ENCODE measurements around the gene CRBN.

CRBN gene

DNA sequence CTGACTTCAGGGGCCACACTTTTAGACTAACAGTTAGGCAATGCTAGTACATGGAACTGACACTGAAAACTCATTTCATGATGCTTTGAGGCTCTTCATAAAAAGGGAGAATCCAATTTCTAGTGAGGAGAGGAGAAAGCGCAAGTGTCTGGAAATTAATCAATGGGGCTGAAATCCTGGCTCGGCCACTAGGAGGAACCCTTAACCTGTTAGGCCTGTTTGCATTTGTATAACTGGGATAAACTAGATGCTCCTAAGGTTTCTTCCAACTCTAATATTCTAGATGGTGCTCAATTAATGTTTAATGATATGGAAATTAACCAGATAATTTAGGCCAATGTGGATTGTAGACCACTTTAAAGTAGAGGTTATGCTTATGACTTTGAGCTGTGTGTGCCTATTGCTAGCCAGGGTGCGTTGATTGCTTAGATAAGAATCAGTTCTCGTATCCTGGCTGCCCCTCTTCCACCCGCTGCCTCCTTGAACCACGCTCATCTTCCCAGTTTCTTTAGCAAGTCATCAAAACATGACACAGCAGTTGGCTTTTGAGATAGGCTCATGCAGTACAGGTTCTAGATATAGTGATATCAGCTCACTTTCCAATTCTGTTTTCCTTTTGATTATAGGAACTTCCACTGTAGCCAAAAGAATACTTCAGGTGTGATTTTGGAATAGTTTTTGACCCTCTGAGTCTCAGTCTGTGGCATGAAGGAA, 16.8 kb upstream of the CRBN start:
- H3K4me3 ChIP-seq (ENCODE audit: low read depth, low read length), result no peak overlapping the region
- no peak overlapping the region for H3K9ac ChIP-seq (ENCODE audit: low read length)
- peaks cover 5% of the 10 kb centered on the region; the same call in 1 of the 2 replicates for H3K27me3 ChIP-seq (ENCODE audit: control insufficient read depth, insufficient read depth, low read length)
- H3K36me3 ChIP-seq (ENCODE audit: control insufficient read depth, insufficient read depth, low read length), result no peaks in the 10 kb centered on the region
- H3K4me1 ChIP-seq (ENCODE audit: control insufficient read depth, insufficient read depth, low read length), result no peaks in the 10 kb centered on the region; the same call in 1 of the 2 replicates
- no peak overlapping the region for H3K27ac ChIP-seq (ENCODE audit: low read depth, low read length)
- H3K9me3 ChIP-seq (ENCODE audit: control insufficient read depth, insufficient read depth, low read depth, low read length), result no peaks in the 10 kb centered on the region

GRCh38 chr3:3194861-3195260, 15.4 kb upstream of the CRBN start:
- H3K27ac ChIP-seq (ENCODE audit: low read depth, low read length), result no peak overlapping the region
- H3K27me3 ChIP-seq (ENCODE audit: control insufficient read depth, insufficient read depth, low read length), result peaks cover 5% of the 10 kb centered on the region; the same call in 1 of the 2 replicates
- H3K4me3 ChIP-seq (ENCODE audit: low read depth, low read length), result no peak overlapping the region
- no peaks in the 10 kb centered on the region for H3K9me3 ChIP-seq (ENCODE audit: control insufficient read depth, insufficient read depth, low read depth, low read length)
- no peaks in the 10 kb centered on the region for H3K36me3 ChIP-seq (ENCODE audit: control insufficient read depth, insufficient read depth, low read length)
- H3K9ac ChIP-seq (ENCODE audit: low read length), result no peak overlapping the region
- no peaks in the 10 kb centered on the region; the same call in 1 of the 2 replicates for H3K4me1 ChIP-seq (ENCODE audit: control insufficient read depth, insufficient read depth, low read length)

GRCh38 chr3:3192286-3192675, 12.8 kb upstream of the CRBN start:
- no peaks in the 10 kb centered on the region; the same call in 1 of the 2 replicates for H3K4me1 ChIP-seq (ENCODE audit: control insufficient read depth, insufficient read depth, low read length)
- H3K36me3 ChIP-seq (ENCODE audit: control insufficient read depth, insufficient read depth, low read length), result no peaks in the 10 kb centered on the region
- no peak overlapping the region for H3K9ac ChIP-seq (ENCODE audit: low read length)
- no peaks in the 10 kb centered on the region for H3K9me3 ChIP-seq (ENCODE audit: control insufficient read depth, insufficient read depth, low read depth, low read length)
- peaks cover 5% of the 10 kb centered on the region; the same call in 1 of the 2 replicates for H3K27me3 ChIP-seq (ENCODE audit: control insufficient read depth, insufficient read depth, low read length)
- no peak overlapping the region for H3K27ac ChIP-seq (ENCODE audit: low read depth, low read length)
- H3K4me3 ChIP-seq (ENCODE audit: low read depth, low read length), result no peak overlapping the region

DNA sequence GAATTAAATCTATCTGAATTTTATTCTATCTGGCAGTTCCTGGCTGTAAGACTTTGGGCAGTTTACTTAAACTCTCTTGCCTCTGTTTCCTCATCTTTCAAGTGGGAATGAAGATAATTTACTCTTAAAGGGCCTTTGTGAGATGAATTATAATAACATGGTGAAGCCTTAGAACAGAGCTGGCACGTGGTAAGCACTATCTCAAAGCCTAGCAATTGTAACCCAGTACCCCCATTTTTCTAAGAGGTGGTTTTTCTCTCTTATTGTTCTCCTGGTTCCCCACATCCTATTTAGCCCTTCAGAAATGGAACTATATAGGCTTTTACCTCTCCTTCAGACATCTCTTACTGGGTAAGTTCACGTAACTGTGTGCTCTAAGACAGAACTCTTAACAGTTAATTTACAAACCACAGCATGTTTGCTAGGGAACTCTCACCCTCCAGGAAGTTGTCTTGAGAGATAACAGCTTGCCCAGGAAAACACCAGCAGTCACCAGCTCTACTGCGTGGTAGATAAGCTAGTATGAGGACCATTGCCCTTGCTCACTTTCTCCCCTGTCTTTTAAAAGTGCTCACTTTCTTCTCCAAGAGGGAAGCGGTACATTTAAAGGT, 12.3 kb upstream of the CRBN start:
- H3K9me3 ChIP-seq (ENCODE audit: control insufficient read depth, insufficient read depth, low read depth, low read length), result no peaks in the 10 kb centered on the region
- peaks cover 5% of the 10 kb centered on the region; the same call in 1 of the 2 replicates for H3K27me3 ChIP-seq (ENCODE audit: control insufficient read depth, insufficient read depth, low read length)

DNA sequence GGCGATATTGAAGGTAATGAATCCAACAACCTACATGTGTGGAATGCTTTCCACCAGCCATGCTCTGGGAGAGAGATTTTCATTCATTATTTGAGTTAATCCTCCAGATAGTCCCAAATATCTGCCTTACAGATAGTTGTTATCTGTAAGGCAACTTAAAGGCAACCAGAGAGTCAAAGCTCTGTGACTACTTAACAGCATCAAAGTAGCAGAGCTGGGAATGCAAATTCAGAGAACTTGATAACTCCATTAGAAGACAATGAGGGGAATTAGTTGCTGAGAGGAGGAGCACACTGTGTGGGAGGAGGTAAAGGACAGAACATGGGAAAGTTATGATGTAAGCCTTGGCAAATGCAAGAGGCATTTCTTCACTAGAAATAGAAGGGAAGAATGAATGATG, 10.5 kb upstream of the CRBN start:
- Histone ChIP-seq H3K36me3 (ENCODE audit: control insufficient read depth, insufficient read depth, low read length) (no peaks in the 10 kb centered on the region), H3K27me3 (ENCODE audit: control insufficient read depth, insufficient read depth, low read length) (peaks cover 9% of the 10 kb centered on the region), H3K9me3 (ENCODE audit: control insufficient read depth, insufficient read depth, low read depth, low read length) (no peaks in the 10 kb centered on the region), H3K27ac (ENCODE audit: low read depth, low read length) (no peak overlapping the region), H3K9ac (ENCODE audit: low read length) (no peak overlapping the region), H3K4me1 (ENCODE audit: control insufficient read depth, insufficient read depth, low read length) (no peaks in the 10 kb centered on the region; the same call in 1 of the 2 replicates), H3K4me3 (ENCODE audit: low read depth, low read length) (no peak overlapping the region)

More for the DNA sequence above, 12.3 kb upstream of the CRBN start:
- Histone ChIP-seq H3K27ac (ENCODE audit: low read depth, low read length) (no peak overlapping the region), H3K4me3 (ENCODE audit: low read depth, low read length) (no peak overlapping the region), H3K36me3 (ENCODE audit: control insufficient read depth, insufficient read depth, low read length) (no peaks in the 10 kb centered on the region), H3K9ac (ENCODE audit: low read length) (no peak overlapping the region), H3K4me1 (ENCODE audit: control insufficient read depth, insufficient read depth, low read length) (no peaks in the 10 kb centered on the region; the same call in 1 of the 2 replicates)

GRCh38 chr3:3189102-3189727, 9.7 kb upstream of the CRBN start:
- no peaks in the 10 kb centered on the region; the same call in 1 of the 2 replicates for H3K4me1 ChIP-seq (ENCODE audit: control insufficient read depth, insufficient read depth, low read length)
- no peaks in the 10 kb centered on the region for H3K9me3 ChIP-seq (ENCODE audit: control insufficient read depth, insufficient read depth, low read depth, low read length)
- H3K4me3 ChIP-seq (ENCODE audit: low read depth, low read length), result no peak overlapping the region
- no peak overlapping the region for H3K27ac ChIP-seq (ENCODE audit: low read depth, low read length)
- H3K27me3 ChIP-seq (ENCODE audit: control insufficient read depth, insufficient read depth, low read length), result peaks cover 14% of the 10 kb centered on the region
- no peak overlapping the region for H3K9ac ChIP-seq (ENCODE audit: low read length)
- H3K36me3 ChIP-seq (ENCODE audit: control insufficient read depth, insufficient read depth, low read length), result no peaks in the 10 kb centered on the region

- Histone ChIP-seq H3K36me3 (ENCODE audit: control insufficient read depth, insufficient read depth, low read length) (no peaks in the 10 kb centered on the region), H3K4me3 (ENCODE audit: low read depth, low read length) (no peak overlapping the region), H3K9me3 (ENCODE audit: control insufficient read depth, insufficient read depth, low read depth, low read length) (no peaks in the 10 kb centered on the region), H3K4me1 (ENCODE audit: control insufficient read depth, insufficient read depth, low read length) (no peaks in the 10 kb centered on the region), H3K27me3 (ENCODE audit: control insufficient read depth, insufficient read depth, low read length) (peaks cover 17% of the 10 kb centered on the region), H3K27ac (ENCODE audit: low read depth, low read length) (no peak overlapping the region), H3K9ac (ENCODE audit: low read length) (no peak overlapping the region)
Observed at GRCh38 chr3:3184876-3185275, 5.4 kb upstream of the CRBN start.

GRCh38 chr3:3180456-3180855, 965 bp upstream of the CRBN start:
- H3K9ac ChIP-seq (ENCODE audit: low read length), result no peak overlapping the region

DNA sequence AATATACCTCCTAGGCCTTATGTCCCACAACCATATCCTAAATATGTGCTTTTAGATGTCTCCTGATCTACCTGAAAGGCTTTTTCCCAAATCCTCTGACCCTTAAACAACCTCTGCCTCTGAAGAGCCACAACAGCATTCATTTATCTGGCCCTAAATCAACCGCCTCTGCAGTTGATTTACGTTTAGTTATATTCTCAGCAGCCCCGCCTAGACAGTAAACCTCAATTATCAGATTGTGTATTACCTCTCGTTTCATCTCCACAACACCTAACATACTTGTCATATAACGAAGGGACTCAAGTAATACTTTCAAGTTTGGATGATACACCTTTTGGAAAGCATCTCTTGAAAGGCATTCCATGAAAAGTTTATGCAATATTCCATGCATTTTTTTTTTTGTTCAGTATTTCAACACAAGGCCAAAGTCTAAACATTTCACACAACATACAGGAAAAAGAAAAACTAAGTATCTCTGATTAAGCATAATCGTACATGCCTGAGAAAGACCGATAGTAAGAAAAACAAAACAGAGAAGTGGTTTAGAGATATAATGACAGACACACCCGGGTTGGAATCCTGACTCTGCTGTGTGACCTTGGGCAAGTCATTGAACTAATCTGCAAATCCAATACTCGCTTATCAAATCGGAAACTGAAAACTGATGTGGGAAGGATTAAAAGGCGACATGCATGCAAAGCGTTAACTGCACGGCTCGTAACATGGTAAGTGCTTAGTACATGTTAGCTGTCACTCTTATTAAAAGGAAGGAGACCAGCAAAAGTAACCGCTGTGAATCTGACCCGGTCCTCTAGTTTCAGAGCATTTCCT, 778 bp downstream of the CRBN start:
- Histone ChIP-seq H3K4me1 (ENCODE audit: control insufficient read depth, insufficient read depth, low read length) (peaks cover 5% of the 10 kb centered on the region; the same call in 1 of the 2 replicates), H3K27ac (ENCODE audit: low read depth, low read length) (no peak overlapping the region), H3K9ac (ENCODE audit: low read length) (peak overlapping the region; percentile 90), H3K4me3 (ENCODE audit: low read depth, low read length) (peak overlapping the region; percentile 92), H3K36me3 (ENCODE audit: control insufficient read depth, insufficient read depth, low read length) (peaks cover 4% of the 10 kb centered on the region), H3K9me3 (ENCODE audit: control insufficient read depth, insufficient read depth, low read depth, low read length) (no peaks in the 10 kb centered on the region), H3K27me3 (ENCODE audit: control insufficient read depth, insufficient read depth, low read length) (no peaks in the 10 kb centered on the region; the same call in 1 of the 2 replicates)

More at GRCh38 chr3:3180456-3180855, 965 bp upstream of the CRBN start:
- H3K9me3 ChIP-seq (ENCODE audit: control insufficient read depth, insufficient read depth, low read depth, low read length), result no peaks in the 10 kb centered on the region
- H3K4me1 ChIP-seq (ENCODE audit: control insufficient read depth, insufficient read depth, low read length), result peaks cover 5% of the 10 kb centered on the region; the same call in 1 of the 2 replicates
- no peak overlapping the region for H3K4me3 ChIP-seq (ENCODE audit: low read depth, low read length)
- H3K27ac ChIP-seq (ENCODE audit: low read depth, low read length), result no peak overlapping the region
- no peaks in the 10 kb centered on the region for H3K36me3 ChIP-seq (ENCODE audit: control insufficient read depth, insufficient read depth, low read length)
- peaks cover 15% of the 10 kb centered on the region for H3K27me3 ChIP-seq (ENCODE audit: control insufficient read depth, insufficient read depth, low read length)

DNA sequence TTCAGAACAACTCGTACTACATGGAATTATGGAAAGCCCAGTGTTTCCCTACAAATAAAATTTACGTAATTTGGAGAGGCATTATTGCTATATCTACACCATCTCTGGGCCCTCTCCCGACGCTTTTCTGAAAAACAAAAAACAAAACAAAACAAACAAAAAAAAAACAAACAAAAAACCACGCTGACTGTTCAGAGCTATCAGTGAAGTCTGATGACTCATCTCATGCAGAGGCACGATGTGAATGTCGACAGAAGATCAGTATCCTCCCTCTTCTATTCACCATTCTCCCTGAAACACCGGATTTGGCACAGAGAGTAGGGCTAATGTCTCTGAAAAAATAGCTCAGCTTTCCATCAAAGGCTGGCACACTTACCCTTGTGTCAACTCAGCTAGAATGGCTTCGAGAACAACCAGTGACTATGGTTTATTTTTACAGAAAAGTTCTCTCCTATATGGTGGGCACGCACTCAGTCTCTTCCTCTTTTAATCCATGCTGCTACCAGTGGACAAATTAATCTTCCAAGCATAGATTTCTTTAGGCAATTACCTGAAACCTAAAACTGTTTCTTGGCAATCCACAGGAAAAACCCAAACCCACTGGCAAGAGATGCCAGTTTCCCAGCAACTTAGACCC, 1.5 kb downstream of the CRBN start:
- H3K4me1 ChIP-seq (ENCODE audit: control insufficient read depth, insufficient read depth, low read length), result peaks cover 5% of the 10 kb centered on the region; the same call in 1 of the 2 replicates
- H3K27me3 ChIP-seq (ENCODE audit: control insufficient read depth, insufficient read depth, low read length), result no peaks in the 10 kb centered on the region; the same call in 1 of the 2 replicates
- no peak overlapping the region for H3K9ac ChIP-seq (ENCODE audit: low read length)
- H3K36me3 ChIP-seq (ENCODE audit: control insufficient read depth, insufficient read depth, low read length), result peaks cover 10% of the 10 kb centered on the region
- H3K27ac ChIP-seq (ENCODE audit: low read depth, low read length), result no peak overlapping the region
- peak overlapping the region; percentile 92 for H3K4me3 ChIP-seq (ENCODE audit: low read depth, low read length)
- no peaks in the 10 kb centered on the region for H3K9me3 ChIP-seq (ENCODE audit: control insufficient read depth, insufficient read depth, low read depth, low read length)

Measured in HUES6 (cell line).